NCI-H1092 (cell line): Measurements from ENCODE around the gene PRUNE1.

Experiments used
- DNase-seq: peaks from one replicate; lab custom pipeline; 2025; lab: John Stamatoyannopoulos, UW

The PRUNE1 gene, protein sequence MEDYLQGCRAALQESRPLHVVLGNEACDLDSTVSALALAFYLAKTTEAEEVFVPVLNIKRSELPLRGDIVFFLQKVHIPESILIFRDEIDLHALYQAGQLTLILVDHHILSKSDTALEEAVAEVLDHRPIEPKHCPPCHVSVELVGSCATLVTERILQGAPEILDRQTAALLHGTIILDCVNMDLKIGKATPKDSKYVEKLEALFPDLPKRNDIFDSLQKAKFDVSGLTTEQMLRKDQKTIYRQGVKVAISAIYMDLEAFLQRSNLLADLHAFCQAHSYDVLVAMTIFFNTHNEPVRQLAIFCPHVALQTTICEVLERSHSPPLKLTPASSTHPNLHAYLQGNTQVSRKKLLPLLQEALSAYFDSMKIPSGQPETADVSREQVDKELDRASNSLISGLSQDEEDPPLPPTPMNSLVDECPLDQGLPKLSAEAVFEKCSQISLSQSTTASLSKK

DNA sequence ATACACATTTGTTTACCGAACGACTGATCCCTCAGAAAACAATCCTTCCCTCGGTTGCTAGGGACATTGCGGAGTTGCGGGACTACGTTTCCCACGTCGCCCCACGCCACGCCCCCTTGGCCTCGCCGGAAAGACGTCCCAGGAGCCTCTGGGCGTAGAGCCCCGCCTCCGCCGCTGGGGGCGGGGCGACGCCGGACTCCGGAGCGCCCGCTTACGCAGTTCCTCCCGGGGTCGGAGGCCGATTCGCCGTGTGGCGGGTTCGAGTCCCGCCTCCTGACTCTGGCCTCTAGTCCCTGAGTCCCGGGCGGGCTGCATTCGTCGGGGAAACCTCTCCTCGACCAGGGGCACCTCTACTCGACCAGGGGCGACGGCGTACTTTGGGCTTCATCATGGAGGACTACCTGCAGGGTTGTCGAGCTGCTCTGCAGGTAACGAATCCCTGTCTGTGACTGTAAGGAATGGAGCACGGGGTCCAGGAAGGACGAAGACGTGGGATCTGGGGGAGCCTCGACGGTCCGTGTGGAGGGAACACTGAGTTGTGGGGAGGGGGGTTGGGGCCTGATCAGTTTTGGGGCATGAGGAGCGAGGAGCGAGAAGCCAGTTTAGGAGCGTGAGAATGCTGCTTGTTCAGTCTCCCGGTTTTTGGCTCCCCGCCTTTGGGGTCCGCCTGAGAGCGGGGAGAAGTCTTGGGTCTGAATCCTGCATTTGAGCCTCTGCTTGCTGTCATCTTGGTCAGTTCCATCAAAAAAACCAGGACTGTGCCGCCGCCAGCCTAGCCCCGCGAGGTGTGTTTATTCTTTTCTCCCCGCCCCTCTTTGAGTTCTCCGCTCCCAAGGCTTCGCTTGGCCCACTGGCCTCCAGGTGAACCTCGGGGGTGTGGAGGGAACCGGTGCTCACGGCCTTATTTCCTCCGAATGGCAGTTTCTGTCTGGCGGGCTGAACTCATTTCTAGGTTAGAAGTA is at the start of gene PRUNE1:
PRUNE1 (plus strand) TSS at position 206 of the 962 bp plus-strand sequence; CDS start at position 390, 184 bp downstream.
- DNase-seq = peak; percentile 97

DNA sequence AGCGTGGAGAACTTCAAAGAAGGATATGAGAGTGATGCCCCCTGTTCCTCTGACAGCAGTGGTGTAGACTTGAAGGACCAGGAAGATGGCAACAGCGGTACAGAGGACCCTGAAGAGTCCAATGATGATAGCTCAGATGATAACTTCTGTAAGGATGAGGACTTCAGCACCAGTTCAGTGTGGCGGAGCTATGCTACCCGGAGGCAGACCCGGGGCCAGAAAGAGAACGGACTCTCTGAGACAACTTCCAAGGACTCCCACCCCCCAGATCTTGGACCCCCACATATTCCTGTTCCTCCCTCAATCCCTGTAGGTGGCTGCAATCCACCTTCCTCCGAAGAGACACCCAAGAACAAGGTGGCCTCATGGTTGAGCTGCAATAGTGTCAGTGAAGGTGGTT is 47.6 kb upstream of the PRUNE1 start:
- DNase-seq = no peak

DNA sequence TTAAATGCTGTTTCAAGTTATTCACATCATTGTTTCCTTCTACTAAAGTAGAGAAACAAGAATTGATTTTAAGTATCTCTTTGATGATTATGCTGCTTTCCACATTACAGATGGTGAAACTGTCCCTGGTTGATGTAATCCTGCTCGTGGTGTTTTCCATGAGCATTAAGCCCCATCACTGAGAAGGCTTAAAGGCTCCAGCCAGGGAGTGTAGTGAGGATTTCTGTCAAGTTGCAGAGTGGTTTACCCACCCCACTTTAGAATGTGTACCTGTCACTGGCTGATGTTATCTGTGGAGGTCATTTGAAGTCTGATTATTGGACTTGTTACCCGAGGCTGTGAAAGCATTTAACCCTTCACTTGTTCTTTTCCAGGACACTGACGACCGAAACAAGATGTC is 46.5 kb upstream of the PRUNE1 start:
- no peak for DNase-seq

DNA sequence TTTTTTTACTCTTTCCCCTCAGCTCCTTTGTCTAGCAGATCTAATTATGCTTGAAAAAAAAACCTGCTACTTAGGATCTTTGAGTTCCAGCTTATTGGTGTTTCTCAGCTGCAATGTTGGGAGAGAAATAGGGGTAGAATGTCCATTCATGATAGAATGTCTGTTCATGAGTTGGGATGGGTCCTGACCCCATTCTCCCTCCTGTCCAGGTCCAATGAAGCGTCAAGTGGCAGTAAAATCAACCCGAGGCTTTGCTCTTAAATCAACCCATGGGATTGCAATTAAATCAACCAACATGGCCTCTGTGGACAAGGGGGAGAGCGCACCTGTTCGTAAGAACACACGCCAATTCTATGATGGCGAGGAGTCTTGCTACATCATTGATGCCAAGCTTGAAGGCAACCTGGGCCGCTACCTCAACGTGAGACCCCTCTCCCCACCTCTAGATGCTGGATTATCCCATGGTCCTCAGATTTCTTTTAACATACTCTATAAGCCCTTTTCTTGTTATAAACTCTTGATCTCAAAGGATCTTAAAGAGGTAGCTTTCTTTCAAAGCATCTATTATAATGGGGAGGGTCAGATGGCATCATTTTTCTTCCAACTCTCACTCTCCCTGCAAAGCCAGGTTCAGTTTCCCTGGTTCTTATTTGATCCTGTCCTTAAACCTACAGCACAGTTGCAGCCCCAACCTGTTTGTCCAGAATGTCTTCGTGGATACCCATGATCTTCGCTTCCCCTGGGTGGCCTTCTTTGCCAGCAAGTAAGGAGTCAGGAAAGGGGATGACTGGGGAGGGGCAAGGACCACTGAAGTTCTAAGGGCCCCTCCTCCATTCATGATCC is 44.7 kb upstream of the PRUNE1 start:
- no peak for DNase-seq

DNA sequence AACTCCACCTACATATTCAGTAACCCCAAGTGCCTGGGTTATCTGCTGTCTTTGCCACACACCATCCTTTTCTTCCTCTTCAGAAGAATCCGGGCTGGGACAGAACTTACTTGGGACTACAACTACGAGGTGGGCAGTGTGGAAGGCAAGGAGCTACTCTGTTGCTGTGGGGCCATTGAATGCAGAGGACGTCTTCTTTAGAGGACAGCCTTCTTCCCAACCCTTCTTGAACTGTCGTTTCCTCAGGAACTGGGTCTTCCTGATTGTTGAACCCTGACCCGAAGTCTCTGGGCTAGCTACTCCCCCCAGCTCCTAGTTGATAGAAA is 44.1 kb upstream of the PRUNE1 start:
- no peak for DNase-seq

DNA sequence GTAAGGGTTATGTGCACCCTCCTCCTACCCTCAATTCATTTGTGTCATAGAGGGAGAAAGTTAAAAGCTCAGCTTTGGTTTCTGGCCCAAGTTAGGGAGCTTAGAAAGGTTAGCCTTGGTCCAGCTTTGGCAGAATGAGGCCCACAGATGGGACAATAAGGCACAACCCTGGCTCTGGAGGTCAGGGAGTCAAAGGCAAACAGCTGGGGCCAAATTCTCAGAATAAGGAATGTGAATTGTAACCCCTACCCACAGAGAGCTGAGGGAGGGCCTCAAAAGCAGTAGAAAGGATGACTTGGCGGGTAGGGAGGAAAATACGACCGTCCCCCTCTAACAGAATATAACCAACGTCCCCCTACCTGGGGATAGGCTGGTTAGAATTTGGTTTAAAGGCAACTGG is 42.6 kb upstream of the PRUNE1 start:
- no peak for DNase-seq

DNA sequence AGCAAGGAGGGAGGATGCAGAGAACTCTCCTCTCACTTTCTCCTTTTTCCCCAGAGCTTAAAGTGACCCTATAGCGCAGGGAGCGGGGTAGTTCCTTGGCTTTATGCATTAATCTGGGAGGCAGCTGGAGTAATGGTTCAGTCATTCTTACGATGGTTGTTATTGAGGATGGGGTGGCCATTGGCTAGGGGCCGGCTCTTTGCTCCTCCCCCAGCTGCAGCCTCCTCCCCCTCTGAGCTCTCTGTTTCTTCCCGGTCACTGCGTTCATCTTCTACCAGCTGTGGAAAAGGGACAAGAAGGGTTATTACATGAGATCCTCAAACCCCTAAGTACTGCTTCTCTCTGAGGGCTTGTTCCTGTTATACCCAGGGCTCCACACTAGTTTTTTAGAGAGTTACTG is 42.2 kb upstream of the PRUNE1 start:
- no peak for DNase-seq

DNA sequence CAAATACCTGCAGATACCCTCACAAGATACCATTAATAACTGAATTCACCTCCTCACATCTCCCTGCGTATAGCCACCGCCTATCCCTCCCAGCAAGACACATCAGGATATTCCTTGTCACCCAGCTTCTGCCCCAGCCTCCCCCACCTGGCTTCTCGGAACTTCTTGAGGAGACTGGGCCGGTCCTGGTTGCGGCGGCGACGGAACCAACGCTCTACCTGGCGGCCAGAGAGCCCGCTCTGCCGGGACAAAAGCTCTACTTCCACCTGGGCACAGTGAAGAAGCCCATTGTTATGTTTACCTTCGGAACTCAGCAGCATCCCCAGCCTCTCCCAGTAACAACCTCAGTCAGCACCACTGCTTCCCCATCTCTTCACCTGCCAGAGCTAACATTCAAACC is 40.3 kb upstream of the PRUNE1 start:
- no peak for DNase-seq

DNA sequence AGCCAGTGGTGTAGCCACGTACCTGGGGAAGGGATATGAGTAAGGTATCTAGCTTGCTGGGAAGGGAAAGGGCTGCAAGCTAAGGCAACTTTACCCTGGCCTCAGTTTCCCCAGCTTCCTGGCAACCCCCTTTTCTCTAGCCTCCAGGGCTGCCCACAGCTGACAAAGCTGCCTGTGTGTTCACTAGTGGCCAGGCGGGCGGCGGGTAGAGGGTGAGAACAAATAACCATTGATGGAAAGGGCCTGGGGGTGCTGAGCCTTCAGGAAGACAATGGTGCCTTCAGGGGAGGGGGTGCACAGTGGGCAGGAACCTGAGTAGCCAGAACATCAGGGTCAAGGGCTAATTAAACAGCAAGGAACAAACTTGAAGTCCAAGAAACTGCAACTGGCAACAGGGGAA is 39.8 kb upstream of the PRUNE1 start:
- DNase-seq = no peak

DNA sequence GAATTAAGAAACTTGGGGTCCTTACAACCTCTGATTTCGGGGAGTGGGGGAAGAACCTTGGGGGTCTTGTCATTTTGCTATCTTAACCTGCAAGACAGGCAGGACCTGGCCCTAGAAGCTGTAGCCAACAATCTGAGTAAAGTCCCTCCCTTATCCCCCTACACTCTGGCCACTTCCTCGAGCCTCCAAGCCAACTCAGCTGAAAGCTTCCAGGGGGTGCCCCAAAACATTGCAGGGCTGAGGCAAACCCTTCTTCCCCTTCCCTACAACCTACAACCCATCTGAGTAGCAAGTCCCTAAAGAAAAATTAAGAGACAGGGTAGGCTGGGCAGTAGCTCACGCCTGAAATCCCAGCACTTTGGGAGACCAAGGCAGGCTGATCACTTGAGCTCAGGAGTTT is 38.6 kb upstream of the PRUNE1 start:
- no peak for DNase-seq

DNA sequence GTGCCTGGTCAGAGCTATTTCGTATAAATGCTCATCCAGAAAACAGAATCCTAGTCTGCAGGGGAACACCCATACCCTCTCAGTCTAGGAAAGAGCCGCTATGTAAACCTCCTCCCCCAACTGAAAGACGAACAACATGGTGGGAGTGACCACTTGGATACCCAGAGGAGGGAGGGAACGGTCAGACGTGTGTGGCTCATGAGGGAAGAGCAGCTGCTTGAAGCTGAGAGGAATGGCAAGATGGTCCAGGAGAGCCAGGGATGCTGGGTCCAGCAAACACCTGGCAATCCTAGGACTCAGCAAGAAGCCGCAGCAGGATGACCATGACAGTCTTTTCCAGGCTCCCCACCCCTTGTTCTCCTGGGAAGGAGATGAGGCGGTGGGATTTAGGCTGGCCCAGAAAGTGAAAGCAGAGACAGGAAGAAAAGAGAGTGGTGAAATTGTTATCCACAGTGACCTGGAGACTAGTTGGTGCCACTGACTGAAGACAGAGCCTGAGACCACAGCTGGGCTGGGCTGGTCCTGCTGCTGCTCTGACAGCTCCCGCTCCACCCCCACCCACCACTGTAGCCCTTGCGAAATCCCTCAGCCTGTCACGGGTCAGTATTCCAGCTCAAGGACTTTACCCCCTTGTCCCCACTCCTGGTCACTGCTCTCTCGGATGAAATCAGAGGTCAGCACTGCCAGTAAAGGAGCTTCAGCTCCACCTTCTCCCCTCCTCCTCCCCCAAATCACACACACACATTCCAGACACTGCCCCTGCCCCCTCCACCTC is 37.3 kb upstream of the PRUNE1 start:
- no peak for DNase-seq

DNA sequence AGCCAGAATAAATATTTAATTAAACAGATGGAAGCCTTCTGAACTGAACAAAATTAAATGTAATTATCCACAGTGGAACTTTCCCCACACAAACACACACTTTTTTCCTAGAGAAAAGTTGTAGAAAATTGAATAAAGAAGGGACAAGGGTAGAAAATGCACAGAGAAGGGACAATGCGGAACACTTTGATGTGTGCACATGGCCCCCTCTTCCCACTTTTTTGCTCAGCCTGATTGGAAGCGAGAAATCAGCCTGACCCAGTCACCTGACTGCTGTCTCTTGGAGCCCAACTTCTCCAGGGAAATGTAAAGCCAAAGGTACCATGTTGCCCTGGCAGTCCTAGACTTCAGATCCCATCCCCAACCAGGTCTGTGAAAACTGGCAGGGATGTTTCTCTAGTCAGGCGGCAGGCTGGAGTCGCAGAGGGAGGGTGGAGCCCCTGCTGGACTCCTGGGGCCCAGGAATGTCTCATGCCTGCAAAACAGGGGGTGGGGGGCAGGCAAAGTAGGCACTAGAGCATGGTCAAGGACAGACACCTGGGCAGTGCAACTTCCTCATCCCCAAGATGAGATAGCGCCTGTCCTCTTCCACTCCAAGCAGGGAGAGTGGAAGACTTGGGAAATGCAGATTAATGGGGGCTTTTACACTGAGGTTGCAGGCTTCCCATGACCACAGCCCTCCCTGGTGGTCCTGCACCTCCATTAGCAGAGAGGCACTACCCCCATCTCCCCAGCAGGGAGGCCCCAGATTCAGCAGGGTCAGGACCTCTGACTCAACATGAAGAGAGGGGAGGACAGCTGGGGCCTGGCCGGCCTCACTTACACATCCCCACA is 36.4 kb upstream of the PRUNE1 start:
- no peak for DNase-seq

DNA sequence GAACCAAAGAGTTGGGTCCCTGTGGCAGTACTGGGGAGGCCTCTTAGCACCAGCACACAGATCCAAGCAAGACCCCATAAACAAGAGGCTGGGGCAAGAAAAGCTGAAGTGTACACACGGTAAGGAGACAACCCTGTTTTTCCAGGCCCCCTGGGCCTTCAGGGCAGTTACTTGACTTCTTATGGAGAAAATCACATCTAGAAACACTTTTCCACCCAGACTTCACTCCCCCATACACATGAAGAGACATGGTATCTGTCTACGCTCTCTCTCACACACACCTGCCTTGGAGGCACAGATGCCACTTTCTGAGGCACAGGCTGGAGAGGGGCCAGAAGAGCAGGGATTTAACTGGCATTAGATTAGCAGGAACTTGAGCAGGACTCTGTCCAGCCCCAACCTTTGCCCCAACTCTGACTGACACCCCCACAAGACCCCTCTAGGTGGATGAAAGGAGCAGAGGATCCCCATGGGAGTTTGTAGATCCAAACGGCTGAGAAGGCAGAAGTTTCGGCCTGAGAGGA is 35.8 kb upstream of the PRUNE1 start:
- DNase-seq = no peak

DNA sequence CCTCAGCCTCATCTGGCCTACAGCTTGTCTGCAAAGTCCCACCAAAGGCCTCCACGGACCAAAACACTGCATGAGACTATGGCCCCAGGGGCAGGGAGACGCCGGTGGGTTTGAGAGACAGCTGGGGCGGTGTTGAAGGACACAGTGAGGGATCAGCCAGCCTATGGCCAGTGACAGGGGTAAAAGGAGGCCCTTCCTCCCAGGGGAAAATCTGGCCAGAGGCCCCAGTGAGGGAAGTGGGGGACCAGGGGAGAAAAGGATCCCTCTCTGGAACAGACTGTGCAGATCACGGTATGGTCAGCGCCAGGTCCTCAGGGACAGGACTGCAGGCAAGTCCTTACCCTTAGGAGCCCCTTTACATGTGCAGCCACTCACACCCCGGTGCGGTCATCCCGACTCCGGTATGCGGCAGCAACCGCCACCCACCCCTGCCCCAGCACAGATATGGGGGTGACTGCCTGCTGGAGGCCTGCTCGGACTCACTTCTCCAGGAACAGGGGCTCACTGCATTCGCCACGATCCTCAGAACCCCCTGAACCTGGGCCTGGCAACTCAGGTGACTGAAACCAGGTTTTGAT is 34.9 kb upstream of the PRUNE1 start:
- DNase-seq = no peak

DNA sequence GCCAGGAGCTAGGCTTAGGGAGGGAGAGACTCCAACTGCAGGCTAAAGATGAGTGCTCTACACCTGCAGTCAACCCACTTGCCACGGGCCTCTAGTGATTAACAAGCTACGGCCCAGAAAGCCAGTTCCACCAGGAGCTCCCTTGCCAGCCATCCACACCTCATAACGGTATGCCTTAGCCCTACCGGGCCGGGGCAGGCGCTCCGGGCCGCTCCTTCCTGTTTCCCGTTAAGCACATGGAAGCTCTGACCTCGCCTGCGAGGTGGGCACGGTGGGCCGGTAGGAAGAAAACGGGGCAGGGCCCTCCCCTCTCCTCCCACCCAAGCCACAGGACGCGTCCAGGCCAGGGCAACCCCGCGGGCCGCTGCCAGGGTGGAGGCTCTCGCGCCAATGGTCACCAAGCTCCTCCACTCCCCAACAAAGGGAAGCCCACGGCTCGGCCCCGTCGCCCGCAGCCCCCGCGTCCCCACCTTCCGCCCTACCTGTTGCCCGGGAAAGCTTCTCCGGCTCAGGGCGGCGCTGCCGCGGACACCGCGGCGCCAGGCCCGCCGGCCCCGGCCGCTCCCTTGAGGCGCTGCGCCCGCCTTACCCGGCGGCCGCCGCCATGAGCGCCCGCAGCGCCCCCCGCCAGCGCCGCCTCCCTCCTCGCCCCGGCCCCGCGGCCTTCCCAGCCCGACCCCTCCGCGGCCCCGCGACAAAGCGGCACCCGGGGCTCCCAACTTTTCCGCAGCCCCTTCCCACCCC is 34.2 kb upstream of the PRUNE1 start:
- DNase-seq = peak; percentile 55

DNA sequence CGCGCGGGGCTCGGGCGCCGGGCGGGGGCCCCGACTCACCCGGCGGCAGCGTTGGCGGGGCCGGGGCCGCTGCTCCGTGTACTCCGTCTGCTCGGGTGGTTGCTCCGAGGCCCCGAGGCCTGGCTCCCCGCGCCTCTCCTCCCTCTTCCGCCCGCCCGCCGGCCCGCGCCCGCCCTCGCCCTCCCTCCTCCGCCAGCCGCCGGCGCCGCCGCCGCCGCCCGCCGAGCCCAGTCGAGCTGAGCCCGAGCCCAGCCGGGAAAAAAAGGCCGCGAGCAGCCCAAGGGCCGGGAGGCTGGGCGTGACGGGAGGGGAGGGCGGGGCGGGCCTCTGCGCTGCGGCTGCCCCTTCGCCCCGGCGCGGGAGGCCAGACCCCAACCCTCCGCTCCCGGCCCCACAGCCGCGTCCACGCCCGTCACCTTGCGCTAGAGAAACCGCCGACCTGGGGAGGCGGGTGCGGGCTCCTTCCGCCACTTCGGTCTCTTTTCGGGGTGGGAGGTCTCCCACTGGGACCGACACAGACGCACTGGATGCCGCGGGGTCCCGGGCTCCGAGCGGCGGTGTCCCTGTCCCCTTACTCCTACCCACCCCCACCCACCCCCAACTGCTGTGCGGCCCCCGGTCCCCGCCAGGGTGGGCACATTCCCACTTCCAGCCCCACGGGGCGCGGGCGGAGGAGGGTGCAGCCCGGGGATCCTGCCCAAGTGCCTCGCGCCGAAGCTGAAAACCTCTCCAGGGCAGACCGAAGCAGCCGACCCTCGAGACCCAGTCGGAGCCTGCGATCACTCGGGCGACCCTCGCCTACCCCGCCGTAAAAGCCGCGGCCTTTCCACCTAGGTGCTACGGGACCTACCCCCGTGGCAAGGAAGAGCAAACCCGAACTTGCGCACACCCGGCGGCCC is 33.4 kb upstream of the PRUNE1 start, which contains the start of gene CERS2:
CERS2 (minus strand) TSS at position 256 of the 899 bp plus-strand sequence. CDS start 5,745 bp downstream, outside the sequence.
- DNase-seq = peak; percentile 75

DNA sequence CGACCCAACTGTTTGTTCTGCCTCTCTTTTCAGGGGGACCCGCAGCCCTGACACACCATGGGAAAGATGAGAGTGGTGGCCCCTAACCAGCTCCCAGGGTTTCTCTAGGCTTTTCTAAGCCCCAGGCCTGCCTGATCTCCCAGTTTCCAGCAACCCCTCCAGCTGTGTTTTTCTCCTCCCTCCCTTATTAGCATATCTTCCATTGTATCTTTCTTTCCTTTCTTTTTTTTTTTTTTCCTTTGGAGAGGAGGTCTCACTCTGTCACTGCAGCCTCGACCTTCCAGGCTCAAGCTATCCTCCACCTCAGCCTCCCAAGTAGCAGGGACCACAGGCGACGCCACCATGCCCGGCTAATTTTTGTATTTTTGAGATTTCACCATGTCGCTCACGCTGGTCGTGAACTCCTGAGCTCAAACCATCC is 31.8 kb upstream of the PRUNE1 start:
- no peak for DNase-seq
